ENCODE results near the gene C1QTNF1.

The C1QTNF1 gene

DNA sequence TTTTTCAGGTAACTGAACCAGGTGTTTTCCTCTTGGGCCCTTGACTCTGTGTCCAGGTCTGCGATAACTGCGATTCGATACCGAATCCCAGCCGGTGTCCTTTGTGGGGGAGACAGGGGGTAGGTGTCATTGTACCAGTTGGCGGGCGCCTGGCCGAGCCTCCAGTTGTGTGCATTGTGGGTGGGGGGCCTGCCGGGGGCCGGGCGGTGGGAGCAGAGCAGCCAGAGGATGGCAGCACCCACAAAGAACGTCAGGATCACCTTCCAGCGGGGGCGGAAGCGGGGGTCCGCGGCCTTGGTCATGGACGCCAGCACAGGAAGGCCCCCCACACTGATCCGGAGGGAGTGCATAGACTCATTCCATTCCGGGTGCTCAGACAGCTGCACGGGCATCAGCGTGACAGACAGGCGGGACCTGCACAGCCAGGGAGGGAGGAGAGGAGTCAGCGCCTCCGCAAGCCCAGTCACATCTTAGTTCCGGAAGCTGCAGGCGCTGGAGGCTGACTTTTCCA lies 26.7 kb upstream of the C1QTNF1 start:
- H3K4me3 ChIP-seq (ENCODE audit: low read length): no peak overlapping the region
- no peak for DNase-seq

DNA sequence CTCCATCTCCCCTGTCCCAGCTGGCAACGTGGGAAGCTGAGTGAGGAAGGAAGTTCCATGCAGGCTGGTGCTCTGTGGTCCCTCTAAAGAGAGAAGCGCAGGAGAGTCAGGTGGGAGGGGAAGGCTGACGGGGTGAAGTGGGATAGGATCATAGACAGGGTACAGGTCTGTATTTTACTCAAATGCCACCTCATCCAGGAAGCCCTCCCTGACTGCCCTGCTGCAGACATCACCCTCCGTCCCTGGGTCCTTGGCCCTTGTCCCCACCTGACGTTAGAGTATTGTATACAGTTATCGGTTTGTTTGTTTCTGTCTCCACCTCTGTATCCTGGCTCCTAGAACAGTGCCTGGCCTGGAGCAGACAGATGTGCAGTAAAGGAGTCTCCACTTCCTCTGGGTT lies 26.1 kb upstream of the C1QTNF1 start:
- Histone ChIP-seq H3K27ac (ENCODE audit: low read length) (no peak overlapping the region), H3K9me3 (replicated peaks; ENCODE audit: insufficient read depth, low read length) (no peaks in the 10 kb centered on the region), H3K27me3 (replicated peaks; ENCODE audit: insufficient read depth, low read length) (no peaks in the 10 kb centered on the region), H3K9ac (ENCODE audit: low read length) (no peak overlapping the region), H3K4me2 (ENCODE audit: low read depth, low read length) (no peak overlapping the region), H3K79me2 (ENCODE audit: low read length) (peaks cover 44% of the 10 kb centered on the region), H3K9me2 (replicated peaks; ENCODE audit: insufficient read depth, low read length) (no peaks in the 10 kb centered on the region), H2AFZ (ENCODE audit: low read length) (no peak overlapping the region), H3F3A (ENCODE audit: insufficient read depth, low read length) (no peaks in the 10 kb centered on the region), H3K4me1 (ENCODE audit: low read length) (no peaks in the 10 kb centered on the region), H4K20me1 (ENCODE audit: insufficient read depth, low read length) (no peaks in the 10 kb centered on the region), H3K4me3 (ENCODE audit: low read length) (no peak overlapping the region), H3K36me3 (replicated peaks; ENCODE audit: insufficient read depth, low read length) (peaks cover 2% of the 10 kb centered on the region; the same call in 1 of the 2 replicates)
- TF ChIP-seq, protein P1, sequence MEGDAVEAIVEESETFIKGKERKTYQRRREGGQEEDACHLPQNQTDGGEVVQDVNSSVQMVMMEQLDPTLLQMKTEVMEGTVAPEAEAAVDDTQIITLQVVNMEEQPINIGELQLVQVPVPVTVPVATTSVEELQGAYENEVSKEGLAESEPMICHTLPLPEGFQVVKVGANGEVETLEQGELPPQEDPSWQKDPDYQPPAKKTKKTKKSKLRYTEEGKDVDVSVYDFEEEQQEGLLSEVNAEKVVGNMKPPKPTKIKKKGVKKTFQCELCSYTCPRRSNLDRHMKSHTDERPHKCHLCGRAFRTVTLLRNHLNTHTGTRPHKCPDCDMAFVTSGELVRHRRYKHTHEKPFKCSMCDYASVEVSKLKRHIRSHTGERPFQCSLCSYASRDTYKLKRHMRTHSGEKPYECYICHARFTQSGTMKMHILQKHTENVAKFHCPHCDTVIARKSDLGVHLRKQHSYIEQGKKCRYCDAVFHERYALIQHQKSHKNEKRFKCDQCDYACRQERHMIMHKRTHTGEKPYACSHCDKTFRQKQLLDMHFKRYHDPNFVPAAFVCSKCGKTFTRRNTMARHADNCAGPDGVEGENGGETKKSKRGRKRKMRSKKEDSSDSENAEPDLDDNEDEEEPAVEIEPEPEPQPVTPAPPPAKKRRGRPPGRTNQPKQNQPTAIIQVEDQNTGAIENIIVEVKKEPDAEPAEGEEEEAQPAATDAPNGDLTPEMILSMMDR (IDR thresholded peaks at IDR 0.05; ENCODE audit: low read length): no peak
- DNase-seq: no peak

More for the DNA sequence above, 26.7 kb upstream of the C1QTNF1 start:
- no peaks in the 10 kb centered on the region for H4K20me1 ChIP-seq (ENCODE audit: insufficient read depth, low read length)
- peaks cover 2% of the 10 kb centered on the region for H3K36me3 ChIP-seq (replicated peaks; ENCODE audit: insufficient read depth, low read length)
- no peaks in the 10 kb centered on the region for H3K27me3 ChIP-seq (replicated peaks; ENCODE audit: insufficient read depth, low read length)
- H3K9me3 ChIP-seq (replicated peaks; ENCODE audit: insufficient read depth, low read length): no peaks in the 10 kb centered on the region
- no peak overlapping the region for H3K9ac ChIP-seq (ENCODE audit: low read length)
- H3F3A ChIP-seq (ENCODE audit: insufficient read depth, low read length): no peaks in the 10 kb centered on the region
- no peak overlapping the region for H2AFZ ChIP-seq (ENCODE audit: low read length)
- H3K4me1 ChIP-seq (ENCODE audit: low read length): no peaks in the 10 kb centered on the region
- no peaks in the 10 kb centered on the region for H3K9me2 ChIP-seq (replicated peaks; ENCODE audit: insufficient read depth, low read length)
- no peak for TF ChIP-seq EZH2phosphoT487 (IDR thresholded peaks at IDR 0.05; ENCODE audit: low read length)
- TF ChIP-seq, protein P1 (IDR thresholded peaks at IDR 0.05; ENCODE audit: low read length): no peak
- no peak for TF ChIP-seq EZH2 (optimal IDR thresholded peaks at IDR 0.05; ENCODE audit: low read depth, low read length)
- H3K79me2 ChIP-seq (ENCODE audit: low read length): peaks cover 38% of the 10 kb centered on the region
- no peak overlapping the region for H3K4me2 ChIP-seq (ENCODE audit: low read depth, low read length)
- H3K27ac ChIP-seq (ENCODE audit: low read length): no peak overlapping the region

DNA sequence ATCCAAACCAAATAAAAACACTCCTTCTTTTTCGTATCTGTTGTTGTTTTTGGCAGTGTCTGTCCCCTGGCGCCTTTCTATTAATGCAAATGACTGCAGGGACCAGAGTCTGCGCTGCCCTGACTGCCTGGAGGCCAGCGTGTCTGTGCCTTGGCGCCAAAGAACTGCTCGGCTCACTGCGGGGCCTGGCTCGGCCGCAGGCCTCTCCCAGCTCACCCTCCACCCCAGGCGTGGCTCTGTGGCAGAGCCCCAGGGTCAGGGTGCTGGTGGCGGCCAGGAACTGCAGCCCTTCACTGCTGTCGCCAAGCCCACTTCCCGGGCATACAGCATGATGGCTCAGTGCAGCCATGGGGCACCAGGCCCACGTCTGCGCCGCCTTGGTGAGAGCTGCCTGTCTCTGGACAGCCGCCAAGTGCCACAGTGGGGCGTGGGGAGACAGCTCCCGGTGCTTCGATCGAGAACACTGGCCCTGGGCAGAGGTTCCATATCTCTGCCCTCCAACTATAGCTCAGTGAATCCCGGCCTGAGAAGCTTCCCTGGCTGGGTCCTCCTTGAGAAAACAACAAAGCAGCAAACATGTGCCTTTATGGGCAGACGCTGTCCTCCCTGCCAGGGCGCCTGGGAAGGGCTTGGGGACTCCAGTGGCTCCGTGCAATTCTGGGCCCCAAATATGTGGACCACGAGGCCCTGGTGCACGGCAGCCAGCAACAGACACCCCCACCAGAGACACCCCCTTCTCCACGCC lies 25.5 kb upstream of the C1QTNF1 start:
- Histone ChIP-seq H3K27me3 (replicated peaks; ENCODE audit: insufficient read depth, low read length) (no peaks in the 10 kb centered on the region), H3K9me2 (replicated peaks; ENCODE audit: insufficient read depth, low read length) (no peaks in the 10 kb centered on the region), H3K4me2 (ENCODE audit: low read depth, low read length) (no peak overlapping the region), H4K20me1 (ENCODE audit: insufficient read depth, low read length) (no peaks in the 10 kb centered on the region), H2AFZ (ENCODE audit: low read length) (no peak overlapping the region), H3K9me3 (replicated peaks; ENCODE audit: insufficient read depth, low read length) (no peaks in the 10 kb centered on the region), H3F3A (ENCODE audit: insufficient read depth, low read length) (no peaks in the 10 kb centered on the region), H3K79me2 (ENCODE audit: low read length) (peaks cover 50% of the 10 kb centered on the region), H3K9ac (ENCODE audit: low read length) (no peak overlapping the region), H3K36me3 (replicated peaks; ENCODE audit: insufficient read depth, low read length) (peaks cover under 1% of the 10 kb centered on the region; the same call in 1 of the 2 replicates), H3K4me1 (ENCODE audit: low read length) (no peaks in the 10 kb centered on the region), H3K4me3 (ENCODE audit: low read length) (no peak overlapping the region), H3K27ac (ENCODE audit: low read length) (no peak overlapping the region)
- DNase-seq: no peak
- TF ChIP-seq EZH2phosphoT487 (IDR thresholded peaks at IDR 0.05; ENCODE audit: low read length) (no peak), EZH2 (optimal IDR thresholded peaks at IDR 0.05; ENCODE audit: low read depth, low read length) (no peak)
- TF ChIP-seq, protein P1 (IDR thresholded peaks at IDR 0.05; ENCODE audit: low read length): no peak
